Stimulated activated CD4-positive, alpha-beta T cell treated with anti-CD3 and anti-CD28 coated beads, Interleukin-4, amount 100 ng/mL, for 24 hours (primary cell): ENCODE measurements around the gene OR52H1.
"Not testable (repeated sequence)": the region's sequence is repeated elsewhere in the genome, so short reads cannot be mapped to it uniquely, and the experiment has no call there.

Experiments
- DNase-seq: peaks from one replicate; pipeline ENCODE4 v3.0.0-alpha.2; 2020

Gene OR52H1

DNA sequence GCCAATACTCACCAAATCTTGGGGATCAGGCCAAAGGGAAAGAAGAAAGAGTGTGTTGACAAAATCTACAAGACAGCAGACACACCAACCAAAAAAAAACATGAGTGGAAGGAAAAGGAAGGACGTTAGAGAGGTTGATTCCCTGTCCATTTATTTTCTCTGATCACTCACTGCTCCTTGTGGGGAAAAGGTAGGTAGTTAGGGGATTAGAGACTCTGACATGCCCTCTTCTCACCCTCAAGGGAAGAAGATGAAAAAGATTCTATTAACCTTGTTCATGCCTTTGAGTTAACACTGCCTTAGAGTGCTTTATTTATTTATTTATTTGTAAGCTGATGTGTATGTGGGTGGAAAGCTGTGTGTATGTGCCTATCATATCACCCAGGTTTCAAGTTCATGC lies at the start of gene OR52H1:
OR52H1 (minus strand) TSS at position 101 of the 400 bp plus-strand sequence. CDS start 3,035 bp downstream, outside the sequence.
- no peak for DNase-seq

DNA sequence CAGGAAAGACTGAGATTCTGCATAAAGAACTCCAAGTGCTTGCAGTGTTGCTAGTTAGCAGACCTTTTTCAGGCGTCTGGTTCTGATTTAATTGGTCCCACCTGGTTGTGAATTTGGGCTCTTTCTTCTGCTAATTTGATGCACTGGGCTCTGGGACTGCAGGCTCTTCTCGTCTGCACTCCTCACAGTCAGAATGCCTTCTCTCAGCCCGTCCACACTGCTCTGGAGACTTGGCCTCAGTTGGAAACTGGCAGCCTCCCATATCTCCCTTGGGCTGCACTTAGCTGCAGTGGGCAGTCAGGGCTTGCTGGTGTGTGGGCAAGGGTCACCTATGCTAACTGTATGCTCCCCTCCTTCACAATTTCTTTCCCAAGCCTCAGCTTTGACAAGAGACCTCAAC lies 49.6 kb upstream of the OR52H1 start:
- DNase-seq, result no peak

DNA sequence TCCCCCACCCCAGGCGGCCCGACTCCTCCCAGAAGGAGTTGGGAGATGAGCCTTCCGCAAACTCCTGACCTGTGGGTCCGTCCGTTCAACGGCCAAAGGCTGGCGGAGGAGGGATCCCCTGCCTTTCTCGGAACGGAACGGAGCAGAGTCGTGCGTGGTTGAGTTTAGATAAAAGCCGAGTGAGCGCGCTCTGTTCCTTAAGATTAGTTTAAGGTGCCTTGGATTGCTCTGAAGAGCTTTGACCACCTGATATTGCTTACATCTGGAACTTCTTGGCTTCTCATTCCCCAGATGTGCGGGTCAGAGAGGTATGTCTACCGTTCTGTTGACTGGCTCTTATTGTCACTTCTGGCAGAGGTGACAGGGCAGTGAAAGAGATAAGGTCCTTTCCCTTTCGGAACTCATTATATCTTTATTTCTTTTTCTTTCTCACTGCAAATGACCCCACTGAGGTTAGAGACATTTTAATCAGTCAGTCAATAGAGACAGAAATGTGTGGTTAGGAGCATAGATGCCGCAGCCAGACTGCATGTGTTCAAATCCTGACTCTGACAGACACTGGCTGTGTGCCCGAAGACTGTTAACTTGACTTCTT lies 48.4 kb upstream of the OR52H1 start, which contains the start of gene TRIM6:
TRIM6 (plus strand) TSS at position 31 of the 595 bp plus-strand sequence; CDS start at position 292, 261 bp downstream.
- DNase-seq, result no peak

DNA sequence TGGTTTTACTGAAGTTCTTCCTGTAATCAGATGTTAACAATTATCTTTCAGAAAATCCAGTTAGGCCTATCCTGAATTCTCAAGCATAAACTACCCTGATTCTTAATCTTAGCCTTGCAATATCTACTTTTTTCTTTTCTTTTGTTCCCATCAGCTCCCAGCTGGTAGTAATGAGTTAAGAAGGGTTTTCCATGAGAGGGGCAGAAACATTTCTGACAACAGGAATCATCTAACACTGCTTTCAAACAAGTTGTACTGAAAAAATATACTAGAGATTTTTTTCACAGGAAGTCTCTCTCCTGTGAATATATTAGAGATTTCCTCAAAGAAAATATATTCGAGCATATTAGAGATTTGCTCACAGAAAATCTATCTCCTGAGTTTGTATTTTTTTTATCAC lies 44.8 kb upstream of the OR52H1 start:
- DNase-seq, result no peak

DNA sequence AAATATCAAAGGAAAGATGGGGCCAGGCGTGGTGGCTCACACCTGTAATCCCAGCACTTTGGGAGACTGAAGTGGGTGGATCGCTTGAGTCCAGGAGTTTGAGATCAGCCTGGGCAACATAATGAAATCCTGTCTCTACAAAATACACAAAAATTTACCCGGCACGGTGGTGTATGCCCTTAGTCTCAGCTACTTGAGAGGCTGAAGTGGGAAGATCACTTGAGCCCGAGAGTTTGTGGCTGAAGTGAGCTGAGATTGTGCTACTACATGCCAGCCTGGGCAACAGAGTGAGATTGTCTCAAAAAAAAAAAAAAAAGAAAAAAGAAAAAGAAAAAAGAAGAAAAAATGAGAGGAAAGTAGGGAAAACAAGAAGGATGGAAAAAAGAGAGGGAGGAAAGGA lies 44.3 kb upstream of the OR52H1 start:
- DNase-seq, result no peak

DNA sequence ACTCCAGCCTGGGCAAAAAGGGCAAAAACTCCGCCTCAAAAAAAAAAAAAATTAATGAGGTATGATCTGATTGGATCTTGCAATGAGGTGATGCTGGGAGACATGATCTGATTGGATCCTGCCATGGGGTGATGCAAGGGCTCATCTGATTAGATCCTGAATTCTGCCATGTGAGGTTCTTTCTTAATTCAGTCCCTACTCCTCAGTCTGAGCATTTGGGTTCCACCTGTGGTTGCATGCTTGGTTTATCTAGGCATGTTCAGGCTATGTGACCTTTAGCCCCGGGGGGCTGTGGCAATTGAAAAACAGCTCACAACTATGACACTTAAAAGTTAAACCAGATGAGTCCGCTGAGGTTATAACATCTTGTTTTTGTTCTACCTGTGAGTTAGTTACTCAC lies 43.3 kb upstream of the OR52H1 start:
- DNase-seq, result no peak

DNA sequence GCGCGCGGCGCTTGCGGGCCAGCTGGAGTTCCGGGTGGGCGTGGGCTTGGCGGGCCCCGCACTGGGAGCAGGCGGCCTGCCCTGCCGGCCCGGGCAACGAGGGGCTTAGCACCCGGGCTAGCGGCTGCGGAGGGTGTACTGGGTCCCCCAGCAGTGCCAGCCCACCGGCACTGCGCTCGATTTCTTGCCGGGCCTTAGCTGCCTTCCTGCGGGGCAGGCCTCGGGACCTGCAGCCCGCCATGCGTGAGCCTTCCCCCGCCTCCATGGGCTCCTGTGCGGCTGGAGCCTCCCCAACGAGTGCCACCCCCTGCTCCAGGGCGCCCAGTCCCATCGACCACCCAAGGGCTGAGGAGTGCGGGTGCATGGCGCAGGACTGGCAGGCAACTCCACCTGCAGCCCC lies 41.6 kb upstream of the OR52H1 start:
- not testable (repeated sequence) for DNase-seq

DNA sequence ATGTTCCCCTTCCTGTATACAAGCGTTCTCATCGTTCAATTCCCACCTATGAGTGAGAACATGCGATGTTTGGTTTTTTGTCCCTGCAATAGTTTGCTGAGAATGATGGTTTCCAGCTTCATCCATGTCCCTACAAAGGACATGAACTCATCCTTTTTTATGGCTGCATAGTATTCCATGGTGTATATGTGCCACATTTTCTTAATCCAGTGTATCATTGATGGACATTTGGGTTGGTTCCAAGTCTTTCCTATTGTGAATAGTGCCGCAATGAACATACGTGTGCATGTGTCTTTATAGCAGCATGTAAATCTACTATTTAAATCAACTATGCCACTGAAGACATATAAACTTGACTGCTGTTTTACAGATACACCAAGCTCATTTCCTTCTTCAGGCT lies 36.1 kb upstream of the OR52H1 start:
- not testable (repeated sequence) for DNase-seq

DNA sequence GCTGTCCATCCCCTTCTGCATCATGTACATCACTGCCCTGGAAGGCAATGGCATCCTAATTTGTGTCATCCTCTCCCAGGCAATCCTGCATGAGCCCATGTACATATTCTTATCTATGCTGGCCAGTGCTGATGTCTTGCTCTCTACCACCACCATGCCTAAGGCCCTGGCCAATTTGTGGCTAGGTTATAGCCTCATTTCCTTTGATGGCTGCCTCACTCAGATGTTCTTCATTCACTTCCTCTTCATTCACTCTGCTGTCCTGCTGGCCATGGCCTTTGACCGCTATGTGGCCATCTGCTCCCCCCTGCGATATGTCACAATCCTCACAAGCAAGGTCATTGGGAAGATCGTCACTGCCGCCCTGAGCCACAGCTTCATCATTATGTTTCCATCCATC lies 32.7 kb upstream of the OR52H1 start:
- DNase-seq, result no peak

DNA sequence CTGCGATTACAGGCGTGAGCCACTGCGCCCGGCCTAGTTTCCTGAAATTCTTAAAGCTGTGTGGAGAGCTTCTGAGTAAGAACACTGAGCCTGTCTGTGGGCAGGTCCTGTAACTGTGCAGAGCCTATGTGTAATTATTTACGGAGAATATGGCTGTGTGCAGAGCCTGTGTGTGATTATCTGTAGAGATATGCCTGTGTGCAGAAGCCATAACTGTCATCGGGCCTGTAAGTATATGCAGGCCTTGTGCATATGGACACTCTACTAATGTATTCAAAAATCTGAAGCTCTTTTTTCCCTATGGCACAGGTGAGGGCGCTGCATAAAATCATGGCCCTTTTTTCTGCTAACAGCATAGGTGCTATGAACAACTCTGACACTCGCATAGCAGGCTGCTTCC lies 32.2 kb upstream of the OR52H1 start, which contains the start of gene OR52B6:
OR52B6 (plus strand) TSS at position 301 of the 400 bp plus-strand sequence; CDS start at position 301, 0 bp downstream.
- no peak for DNase-seq

DNA sequence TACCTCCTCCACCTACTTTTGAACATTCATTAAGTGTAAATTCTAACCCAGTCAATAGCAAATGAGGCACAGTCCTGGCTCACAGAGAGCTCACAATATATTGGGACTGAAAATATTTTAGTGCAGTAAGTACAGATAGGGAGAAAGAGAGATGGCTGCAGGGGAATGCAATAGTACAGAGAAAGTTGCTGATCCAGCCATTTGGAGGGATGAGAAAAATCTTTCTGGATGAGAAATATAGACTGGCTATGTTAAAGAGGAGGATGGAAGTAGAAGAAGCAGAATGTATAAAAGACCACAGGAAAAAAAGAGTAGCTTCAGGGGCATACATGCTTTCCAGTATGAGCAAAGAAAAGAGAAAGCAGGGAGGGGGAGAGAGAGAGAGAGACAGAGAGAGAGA lies 28.8 kb upstream of the OR52H1 start:
- DNase-seq, result no peak

DNA sequence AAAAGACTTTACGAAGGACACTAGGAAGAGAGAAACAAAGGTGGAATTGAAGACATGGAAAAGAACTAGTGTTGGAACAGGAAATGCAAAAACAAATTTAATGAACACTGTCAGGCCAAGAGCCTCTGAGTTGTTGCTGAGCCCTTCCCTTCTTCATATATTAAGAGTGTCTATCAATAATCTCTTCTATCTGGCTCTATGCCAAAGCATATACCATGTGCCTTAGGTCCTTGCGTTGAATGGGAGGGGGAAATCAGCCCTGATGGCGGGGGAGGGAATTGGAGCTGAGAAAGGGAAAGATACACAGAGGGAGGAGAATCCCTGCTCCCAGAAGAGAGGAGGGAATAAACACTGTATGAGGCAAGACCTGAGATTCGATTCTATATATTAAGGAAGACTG lies 26.8 kb upstream of the OR52H1 start:
- DNase-seq, result no peak

DNA sequence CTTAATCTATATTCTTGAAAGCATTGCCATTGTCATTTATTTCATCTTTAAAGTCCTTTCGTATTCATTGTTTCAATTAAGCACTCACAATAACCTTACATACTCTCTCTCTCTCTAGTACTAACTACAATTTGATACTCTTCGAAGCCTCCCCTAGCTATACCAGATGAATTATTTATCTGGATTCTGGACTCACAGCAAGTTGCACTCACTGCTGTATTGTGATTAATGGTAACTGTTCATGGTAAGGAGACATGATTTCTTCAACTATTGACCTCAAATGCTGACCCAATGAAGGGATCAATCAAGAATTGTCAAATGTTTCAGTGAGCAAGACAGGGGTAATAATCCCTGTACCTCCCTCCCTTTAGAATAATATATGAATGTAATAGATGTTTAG lies 26.3 kb upstream of the OR52H1 start:
- no peak for DNase-seq

DNA sequence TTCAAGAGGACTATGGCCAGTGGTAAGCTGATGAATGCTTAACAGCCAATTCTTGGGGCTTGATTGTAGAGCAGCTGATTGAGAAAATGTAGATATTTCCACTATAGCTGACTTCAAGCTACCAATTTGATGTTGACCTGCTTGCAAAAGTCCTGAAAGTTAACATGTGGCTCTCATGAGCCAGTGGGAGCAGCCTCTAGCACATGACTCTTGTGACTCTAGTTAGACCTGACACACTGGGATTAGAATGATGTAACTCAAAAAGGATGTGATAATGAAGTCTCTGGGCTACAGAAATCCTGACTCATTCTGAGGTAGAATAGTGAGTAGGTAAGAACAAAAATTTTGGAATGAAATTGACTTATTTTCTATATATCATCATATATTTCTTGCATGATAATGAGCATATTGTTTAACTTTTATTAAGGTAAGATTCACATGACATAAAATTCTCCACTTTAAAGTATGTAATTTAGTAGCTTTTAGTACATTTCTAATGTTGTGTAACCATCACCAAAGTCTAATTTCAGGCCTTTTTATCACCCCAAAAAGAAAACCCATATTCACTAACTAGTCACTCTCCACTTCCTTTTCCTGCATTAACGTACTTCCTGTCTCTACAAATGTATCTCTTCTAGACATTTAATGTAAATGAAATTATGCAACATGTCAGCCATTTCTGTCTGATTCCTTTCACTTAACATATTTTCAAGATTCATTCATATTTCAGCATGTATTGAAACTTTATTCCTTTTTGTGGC lies 16.1 kb upstream of the OR52H1 start:
- DNase-seq, result no peak

DNA sequence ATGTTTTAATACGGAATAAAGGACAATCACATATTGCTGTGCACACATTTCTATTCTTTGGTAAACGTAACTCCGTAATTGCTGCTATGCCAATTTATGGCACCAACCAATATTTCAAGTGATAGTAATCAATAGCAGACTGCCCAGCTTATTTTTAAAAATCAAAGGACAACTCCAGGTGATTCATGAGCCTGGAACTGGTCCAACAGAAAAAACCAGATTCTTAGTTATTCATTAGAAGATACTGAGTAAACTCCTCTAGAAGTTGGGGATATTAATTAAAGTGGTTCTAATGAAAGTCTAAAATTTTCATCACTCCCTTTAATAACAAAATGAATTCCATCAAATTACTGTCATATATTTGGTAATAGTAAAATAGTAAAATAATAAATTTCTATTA lies 9.4 kb upstream of the OR52H1 start:
- DNase-seq, result no peak

DNA sequence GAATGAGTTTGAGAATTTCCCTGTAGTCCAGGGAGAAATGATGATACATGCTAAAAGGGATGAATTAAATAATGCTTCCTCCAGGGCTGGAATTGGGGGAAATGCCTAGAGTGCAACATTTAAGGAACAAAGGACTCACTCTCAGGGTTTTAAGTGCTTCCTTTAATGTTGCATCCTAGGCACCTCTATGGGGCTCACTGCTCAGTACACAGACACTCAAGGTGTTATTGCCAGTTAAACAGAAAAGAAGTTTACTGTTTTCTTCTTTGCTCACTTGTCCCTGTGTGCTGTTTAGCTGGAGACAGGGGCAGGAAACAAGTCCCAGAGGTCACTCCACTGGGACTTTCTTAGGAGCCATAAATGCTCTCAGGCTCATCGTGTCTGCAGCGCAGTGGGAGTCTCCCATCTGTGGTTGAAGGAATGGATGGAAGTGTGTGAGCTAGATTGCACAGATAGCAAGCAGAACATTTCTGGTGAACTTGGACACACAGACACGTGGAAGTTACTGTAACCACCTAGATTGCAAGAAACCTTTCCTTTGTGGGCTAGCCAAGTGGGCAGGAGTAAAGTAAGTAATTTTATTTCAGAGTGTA lies 8.4 kb upstream of the OR52H1 start:
- no peak for DNase-seq

DNA sequence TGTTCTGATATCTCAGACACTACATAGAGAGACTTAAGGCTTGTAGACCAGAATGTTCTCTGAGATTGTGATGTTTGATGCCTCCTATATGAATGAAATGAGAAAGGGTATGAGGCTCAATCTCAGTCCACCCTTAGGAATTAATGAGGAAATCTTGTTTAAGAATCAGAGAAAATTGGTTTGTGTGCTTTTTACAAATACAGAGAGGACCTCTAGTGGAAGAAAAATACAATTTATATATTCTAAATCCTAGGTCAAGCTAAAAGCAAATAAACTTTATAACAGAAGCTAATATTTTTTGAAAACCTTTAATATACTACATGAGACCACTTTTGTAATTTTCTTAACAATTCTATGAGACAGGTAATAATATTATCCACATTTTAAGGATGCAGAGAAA lies 5.0 kb upstream of the OR52H1 start:
- DNase-seq, result no peak

DNA sequence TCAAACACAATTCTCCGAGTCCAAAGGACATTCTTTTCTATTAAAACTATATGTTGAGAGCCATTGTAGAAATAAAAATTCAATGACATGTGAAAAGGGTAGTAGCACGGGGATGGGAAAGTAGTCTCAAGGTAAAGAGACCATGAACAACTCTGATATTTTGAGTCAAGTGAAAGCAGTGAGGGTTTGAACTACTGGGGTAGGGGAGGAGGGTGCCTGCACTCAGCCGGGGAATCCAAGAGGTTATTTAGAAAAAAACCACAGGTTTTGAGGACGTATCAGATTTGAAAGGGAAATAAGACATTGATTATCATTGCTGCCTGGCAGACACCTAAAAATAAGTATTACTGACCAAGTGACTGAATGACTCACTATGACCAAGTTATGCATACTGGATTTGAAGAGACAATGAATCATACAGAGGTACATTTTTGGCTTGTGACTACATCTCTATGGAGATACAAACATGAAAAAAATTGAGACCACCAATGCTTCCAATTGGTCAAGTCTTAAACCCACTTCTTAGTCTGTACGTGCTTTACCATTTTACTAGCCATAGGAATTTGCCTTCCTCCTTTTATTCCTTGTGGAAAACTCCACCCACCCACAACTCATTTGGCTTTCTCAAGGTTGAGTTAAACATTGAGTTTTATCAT lies 2.2 kb upstream of the OR52H1 start:
- no peak for DNase-seq

DNA sequence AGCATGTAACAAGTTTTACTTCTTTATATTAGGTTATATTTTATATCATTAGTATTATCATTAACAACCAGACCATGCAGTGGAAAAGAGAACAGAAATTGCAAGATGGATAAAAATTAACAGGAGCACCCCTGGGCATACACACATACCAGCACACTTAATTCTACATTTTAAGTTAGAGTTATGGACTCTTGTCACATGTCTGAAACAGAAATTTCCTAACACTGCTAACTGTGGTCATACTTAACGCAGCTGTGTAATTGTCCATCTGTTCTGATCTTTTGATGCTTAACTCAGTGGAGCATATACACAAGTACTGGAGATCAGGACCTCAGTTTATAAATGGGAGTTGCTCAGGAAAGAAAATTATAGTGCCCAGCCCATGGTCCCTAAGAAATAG lies 358 bp downstream of the OR52H1 start:
- no peak for DNase-seq

DNA sequence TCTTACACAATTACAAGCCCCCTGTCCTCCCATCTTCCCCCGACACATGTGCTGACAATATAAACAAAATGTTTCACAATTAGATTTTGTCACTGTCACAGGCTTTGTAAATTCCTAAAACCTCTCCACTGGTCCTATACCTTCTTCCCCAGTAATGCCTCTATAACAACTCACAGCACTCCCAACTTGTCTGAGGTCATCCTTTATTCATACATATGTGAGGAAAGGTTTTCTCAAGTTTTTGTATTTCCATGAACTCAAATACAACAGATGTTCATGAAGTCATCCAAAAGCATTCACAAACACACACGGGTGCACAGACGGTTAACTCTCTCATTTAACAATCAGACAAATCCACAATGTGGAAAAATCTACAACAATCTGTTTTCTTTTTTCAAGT lies 1.9 kb downstream of the OR52H1 start:
- no peak for DNase-seq

DNA sequence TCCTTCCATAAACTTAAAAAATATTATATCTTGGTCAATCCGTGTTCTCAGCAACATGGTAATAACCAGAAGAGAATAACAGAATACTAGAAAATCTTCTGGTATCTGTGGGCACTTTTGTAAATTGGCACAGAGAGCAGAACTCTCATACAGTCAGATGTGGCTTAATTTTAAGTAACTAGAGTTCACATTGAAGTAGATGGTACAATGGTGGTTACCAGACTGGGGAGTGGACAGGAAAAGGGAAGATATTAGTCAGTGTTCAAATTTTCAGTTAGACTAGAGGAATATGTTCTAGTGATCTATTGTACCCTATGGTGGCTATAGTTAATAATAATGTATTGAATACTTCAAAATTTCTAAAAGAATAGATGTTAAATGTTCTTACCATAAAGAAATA lies 6.9 kb downstream of the OR52H1 start:
- no peak for DNase-seq

DNA sequence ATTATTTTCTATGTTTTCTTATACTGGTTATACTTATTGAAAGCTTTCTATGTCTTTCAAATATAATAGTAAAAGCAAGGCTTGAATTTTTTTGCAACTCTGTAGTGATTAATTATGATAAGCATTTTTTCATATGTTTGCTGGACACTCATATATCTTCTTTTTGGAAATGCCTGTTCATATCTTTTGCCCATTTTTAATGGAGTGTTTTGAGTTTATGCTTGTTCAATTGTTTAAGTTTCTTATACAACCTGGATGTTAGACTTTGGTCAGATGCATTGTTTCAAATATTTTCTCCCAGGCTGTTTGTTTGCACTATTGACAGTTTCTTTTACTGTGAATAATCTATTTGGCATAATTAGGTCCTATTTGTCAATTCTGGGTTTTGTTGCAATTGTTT lies 11.9 kb downstream of the OR52H1 start:
- DNase-seq, result no peak

DNA sequence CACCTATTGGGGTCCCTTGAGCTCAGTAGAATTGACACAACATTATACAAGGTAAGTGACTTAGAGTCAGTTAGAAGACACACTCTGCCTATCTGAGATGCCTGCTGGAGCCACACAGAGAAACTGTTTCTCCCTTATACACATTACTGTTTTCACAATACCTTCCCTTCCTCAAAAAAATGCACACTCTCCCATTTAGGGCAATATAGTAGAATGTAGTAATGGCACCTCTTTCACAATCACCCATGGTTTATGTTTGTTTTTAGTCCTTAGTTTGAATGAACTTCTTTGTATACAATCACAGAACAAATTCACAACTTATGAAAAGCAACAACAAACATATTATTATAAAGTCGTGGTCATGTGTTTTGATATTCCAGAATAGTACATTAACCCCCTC lies 14.3 kb downstream of the OR52H1 start:
- no peak for DNase-seq
